ENCODE measurements around the gene HOXA1. TPM values are rescaled to one million over a fixed set of nuclear protein-coding genes. Genes with fewer than 3 reads are reported as not detected.

The HOXA1 gene
- total RNA-seq (2014; rRNA removed; shearing (Covaris generic); ENCODE audit: low replicate concordance): 4.1 and 4.4 TPM in 2 replicates

DNA sequence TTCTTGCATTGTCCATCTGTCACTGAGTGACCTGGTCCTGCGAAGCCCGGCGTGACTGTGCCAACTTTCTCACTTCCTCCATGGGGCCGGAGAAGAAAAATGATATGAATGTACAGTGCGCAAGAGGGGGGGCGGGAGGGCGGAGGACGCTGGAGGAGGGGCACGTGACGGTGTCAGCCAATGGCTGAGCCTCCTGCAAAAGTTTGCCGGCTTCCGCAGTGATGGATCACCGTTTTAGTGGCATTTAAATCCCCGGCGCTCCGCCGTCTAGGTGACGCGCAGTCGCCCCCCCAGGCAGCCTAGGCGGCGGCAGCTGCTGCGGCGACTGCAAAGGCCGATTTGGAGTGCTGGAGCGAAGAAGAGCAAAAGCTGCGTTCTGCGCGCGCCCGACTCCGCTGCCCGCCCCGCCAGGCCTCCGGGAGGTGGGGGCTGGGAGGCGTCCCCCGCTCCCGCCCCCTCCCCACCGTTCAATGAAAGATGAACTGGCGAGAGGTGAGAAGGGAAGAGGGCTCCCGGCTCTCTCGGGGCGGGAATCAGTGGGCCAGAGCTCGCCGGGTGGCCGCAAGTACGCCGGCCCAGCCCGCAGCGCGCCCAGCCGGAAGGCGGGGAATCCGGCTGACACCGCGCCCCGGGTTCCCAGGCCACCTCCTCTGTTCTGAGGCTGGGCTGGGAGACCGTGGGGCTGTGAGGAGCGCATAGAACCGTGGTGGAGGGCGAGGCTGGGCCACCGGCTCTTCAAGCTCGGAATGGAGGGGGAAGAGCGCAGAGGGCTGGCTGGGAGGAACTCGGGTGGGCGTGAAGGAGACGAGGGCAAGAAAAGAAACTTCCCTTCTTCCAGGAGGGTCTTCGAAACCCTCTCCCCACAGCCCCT lies at the start of gene HOXA1:
Gene HOXA1, minus strand, starts transcription at position 104 of the 871 bp plus-strand sequence. Its CDS starts 88 bp downstream, at position 16.
- peaks cover 15% of the 10 kb centered on the region for H3K79me2 ChIP-seq (ENCODE audit: low read length)
- H3K4me1 ChIP-seq (ENCODE audit: low read length): peaks cover 19% of the 10 kb centered on the region
- H3K4me3 ChIP-seq (ENCODE audit: low read length): peak within 1 kb of the TSS; percentile 85
- DNase-seq: peak; percentile 96
- H3K27ac ChIP-seq (ENCODE audit: low read length): peak within 1 kb of the TSS; percentile 69
- no peaks in the 10 kb centered on the region for H3K27me3 ChIP-seq (ENCODE audit: low read length)
- peak within 1 kb of the TSS; percentile 86 for H3K4me2 ChIP-seq (ENCODE audit: low read depth, low read length, poor library complexity, severe bottlenecking)
- no peaks in the 10 kb centered on the region for H3K36me3 ChIP-seq (ENCODE audit: insufficient read depth, low read length)
- H3K9ac ChIP-seq (ENCODE audit: low read length): peak within 1 kb of the TSS; percentile 84
- no peaks in the 10 kb centered on the region for H3K9me3 ChIP-seq (ENCODE audit: low read length)
- no peaks in the 10 kb centered on the region for H3K9me2 ChIP-seq (replicated peaks; ENCODE audit: insufficient read depth, low read length)
- peak within 1 kb of the TSS; percentile 90 for H2AFZ ChIP-seq (ENCODE audit: low read length)
- H4K20me1 ChIP-seq (ENCODE audit: insufficient read depth, low read depth, low read length): no peaks in the 10 kb centered on the region

DNA sequence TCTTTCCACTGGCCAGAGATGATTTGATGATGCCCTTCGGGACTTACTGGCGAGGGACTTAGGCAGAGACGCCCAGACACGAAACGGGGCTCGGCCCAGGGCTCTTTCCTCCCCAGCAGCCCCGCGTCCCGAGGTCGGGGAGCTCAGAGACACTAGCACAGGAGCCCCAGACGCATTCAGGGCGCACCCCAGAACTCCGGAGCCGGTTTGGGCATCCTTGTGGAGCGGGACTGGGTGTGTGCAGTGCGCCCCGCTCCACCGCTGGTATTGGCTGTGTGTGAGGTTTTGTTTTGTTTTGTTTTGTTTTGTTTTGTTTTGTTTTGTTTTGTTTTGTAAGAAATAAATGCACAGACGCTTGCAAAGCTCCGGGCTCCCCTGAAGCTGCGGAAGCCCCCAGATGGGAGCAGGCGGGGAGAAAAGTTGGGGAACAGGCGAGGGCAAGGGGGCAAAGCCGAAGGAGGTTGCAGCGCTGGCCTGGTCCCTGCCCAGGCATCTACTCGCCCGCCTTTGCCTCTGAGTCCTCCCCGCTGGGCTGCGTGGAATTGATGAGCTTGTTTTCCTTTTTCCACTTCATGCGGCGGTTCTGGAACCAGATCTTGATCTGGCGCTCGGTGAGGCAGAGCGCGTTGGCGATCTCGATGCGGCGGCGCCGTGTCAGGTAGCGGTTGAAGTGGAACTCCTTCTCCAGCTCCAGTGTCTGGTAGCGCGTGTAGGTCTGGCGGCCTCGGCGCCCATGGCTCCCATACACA lies 49.5 kb upstream of the HOXA1 start:
- no peak overlapping the region for H3K4me3 ChIP-seq (ENCODE audit: low read length)
- peaks cover 11% of the 10 kb centered on the region; the same call in 1 of the 2 replicates for H3K36me3 ChIP-seq (ENCODE audit: insufficient read depth, low read length)
- no peak overlapping the region for H3K4me2 ChIP-seq (ENCODE audit: low read depth, low read length, poor library complexity, severe bottlenecking)
- H3K27ac ChIP-seq (ENCODE audit: low read length): no peak overlapping the region
- H3K9me3 ChIP-seq (ENCODE audit: low read length): no peaks in the 10 kb centered on the region
- no peaks in the 10 kb centered on the region for H3K27me3 ChIP-seq (ENCODE audit: low read length)
- H3K79me2 ChIP-seq (ENCODE audit: low read length): peaks cover 35% of the 10 kb centered on the region
- no peaks in the 10 kb centered on the region for H3K9me2 ChIP-seq (replicated peaks; ENCODE audit: insufficient read depth, low read length)
- no peaks in the 10 kb centered on the region for H4K20me1 ChIP-seq (ENCODE audit: insufficient read depth, low read depth, low read length)
- no peak for DNase-seq
- peaks cover 16% of the 10 kb centered on the region for H3K4me1 ChIP-seq (ENCODE audit: low read length)
- no peak overlapping the region for H2AFZ ChIP-seq (ENCODE audit: low read length)
- no peak overlapping the region for H3K9ac ChIP-seq (ENCODE audit: low read length)

DNA sequence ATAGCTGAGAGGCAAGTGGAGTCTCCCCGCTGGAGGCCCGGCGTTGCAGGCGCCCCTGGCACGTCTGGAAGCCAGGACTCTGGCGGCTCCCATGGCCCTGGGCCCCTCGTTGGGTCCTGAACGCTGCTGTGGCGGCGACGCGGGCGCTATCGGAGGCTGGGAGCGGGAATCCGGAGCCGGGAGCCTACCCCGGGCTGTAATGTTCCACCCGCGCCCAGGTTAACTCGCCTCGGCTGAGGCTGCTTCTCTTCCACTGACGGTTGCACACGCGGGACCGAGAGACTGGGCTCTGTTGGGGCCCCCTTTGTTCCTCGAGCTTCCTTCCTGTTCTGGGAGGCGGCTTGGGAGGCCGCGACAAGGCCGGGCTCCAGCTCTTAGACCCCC lies 49.0 kb upstream of the HOXA1 start:
- Histone ChIP-seq H2AFZ (ENCODE audit: low read length) (no peak overlapping the region), H3K79me2 (ENCODE audit: low read length) (peaks cover 29% of the 10 kb centered on the region), H3K9me2 (replicated peaks; ENCODE audit: insufficient read depth, low read length) (no peaks in the 10 kb centered on the region), H3K9me3 (ENCODE audit: low read length) (no peaks in the 10 kb centered on the region), H4K20me1 (ENCODE audit: insufficient read depth, low read depth, low read length) (no peaks in the 10 kb centered on the region), H3K36me3 (ENCODE audit: insufficient read depth, low read length) (peaks cover 11% of the 10 kb centered on the region; the same call in 1 of the 2 replicates), H3K27ac (ENCODE audit: low read length) (no peak overlapping the region), H3K4me2 (ENCODE audit: low read depth, low read length, poor library complexity, severe bottlenecking) (no peak overlapping the region), H3K27me3 (ENCODE audit: low read length) (no peaks in the 10 kb centered on the region), H3K4me1 (ENCODE audit: low read length) (peaks cover 16% of the 10 kb centered on the region), H3K4me3 (ENCODE audit: low read length) (no peak overlapping the region), H3K9ac (ENCODE audit: low read length) (no peak overlapping the region)
- DNase-seq: no peak

DNA sequence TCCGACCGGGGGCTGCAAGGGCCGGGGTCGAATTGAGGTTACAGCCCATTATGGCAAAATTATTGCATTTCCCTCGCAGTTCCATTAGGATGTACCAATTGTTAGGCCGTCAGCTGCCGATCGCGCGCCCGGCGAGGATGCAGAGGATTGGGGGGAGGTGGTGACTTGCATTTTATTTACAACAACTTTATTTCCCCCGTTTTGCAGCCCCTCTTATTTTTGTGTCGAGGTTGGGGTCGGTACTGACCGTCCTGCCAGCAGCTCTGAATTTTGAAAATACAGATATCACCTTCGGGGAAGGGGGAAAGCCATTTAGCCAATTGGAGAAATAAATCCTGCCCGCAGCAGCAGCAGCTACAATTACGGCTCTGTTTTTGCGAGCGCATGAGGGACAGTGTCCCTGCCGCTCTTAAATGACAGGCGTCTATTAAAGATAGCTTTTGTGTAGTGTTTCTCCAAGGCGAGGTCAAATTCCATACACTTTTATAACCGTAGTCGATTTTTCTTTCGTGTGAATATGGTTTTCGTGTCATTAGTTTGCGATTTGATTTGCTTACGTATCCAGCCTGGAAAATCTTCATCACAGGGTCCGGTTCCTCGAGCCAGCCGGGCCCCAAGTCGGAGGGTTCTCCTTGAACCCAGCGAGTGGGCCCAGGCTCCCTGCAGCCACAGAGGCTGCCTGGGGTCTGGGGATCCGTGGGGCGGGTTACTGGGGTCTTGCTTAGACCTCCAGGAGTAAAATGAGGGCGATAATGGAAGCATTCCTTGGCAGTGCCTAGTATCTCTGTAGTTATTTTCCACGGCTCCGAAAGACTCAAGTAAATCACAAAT lies 48.4 kb upstream of the HOXA1 start:
- Histone ChIP-seq H3K36me3 (ENCODE audit: insufficient read depth, low read length) (peaks cover 11% of the 10 kb centered on the region; the same call in 1 of the 2 replicates), H3K9ac (ENCODE audit: low read length) (no peak overlapping the region), H3K79me2 (ENCODE audit: low read length) (peaks cover 23% of the 10 kb centered on the region), H3K4me3 (ENCODE audit: low read length) (no peak overlapping the region), H3K27me3 (ENCODE audit: low read length) (no peaks in the 10 kb centered on the region), H3K9me2 (replicated peaks; ENCODE audit: insufficient read depth, low read length) (no peaks in the 10 kb centered on the region), H3K27ac (ENCODE audit: low read length) (no peak overlapping the region), H2AFZ (ENCODE audit: low read length) (no peak overlapping the region), H3K9me3 (ENCODE audit: low read length) (no peaks in the 10 kb centered on the region), H3K4me2 (ENCODE audit: low read depth, low read length, poor library complexity, severe bottlenecking) (no peak overlapping the region), H4K20me1 (ENCODE audit: insufficient read depth, low read depth, low read length) (no peaks in the 10 kb centered on the region), H3K4me1 (ENCODE audit: low read length) (peaks cover 13% of the 10 kb centered on the region)
- DNase-seq: no peak

DNA sequence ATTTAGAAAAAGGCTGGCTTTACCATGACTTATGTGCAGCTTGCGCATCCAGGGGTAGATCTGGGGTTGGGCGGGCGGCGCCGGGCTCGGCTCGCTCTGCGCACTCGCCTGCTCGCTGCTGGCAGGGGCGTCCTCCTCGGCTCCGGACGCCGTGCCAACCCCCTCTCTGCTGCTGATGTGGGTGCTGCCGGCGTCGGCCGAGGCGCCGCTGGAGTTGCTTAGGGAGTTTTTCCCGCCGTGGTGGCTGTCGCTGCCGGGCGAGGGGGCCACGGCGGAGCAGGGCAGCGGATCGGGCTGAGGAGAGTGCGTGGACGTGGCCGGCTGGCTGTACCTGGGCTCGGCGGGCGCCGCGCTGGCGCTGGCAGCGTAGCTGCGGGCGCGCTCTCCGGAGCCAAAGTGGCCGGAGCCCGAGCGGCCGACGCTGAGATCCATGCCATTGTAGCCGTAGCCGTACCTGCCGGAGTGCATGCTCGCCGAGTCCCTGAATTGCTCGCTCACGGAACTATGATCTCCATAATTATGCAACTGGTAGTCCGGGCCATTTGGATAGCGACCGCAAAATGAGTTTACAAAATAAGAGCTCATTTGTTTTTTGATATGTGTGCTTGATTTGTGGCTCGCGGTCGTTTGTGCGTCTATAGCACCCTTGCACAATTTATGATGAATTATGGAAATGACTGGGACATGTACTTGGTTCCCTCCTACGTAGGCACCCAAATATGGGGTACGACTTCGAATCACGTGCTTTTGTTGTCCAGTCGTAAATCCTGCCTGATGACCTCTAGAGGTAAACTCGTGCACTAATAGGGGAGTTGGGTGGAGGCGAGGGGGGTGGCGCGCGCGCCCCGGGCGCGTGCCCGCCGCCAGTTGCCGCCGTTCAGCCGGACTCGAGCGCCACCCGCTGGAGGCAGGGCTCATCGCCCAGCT lies 47.5 kb upstream of the HOXA1 start, which contains the start of gene HOXA5:
Gene HOXA5, minus strand, starts transcription at position 659 of the 927 bp plus-strand sequence. Its CDS starts 74 bp downstream, at position 585.
- no peaks in the 10 kb centered on the region for H3K27me3 ChIP-seq (ENCODE audit: low read length)

DNA sequence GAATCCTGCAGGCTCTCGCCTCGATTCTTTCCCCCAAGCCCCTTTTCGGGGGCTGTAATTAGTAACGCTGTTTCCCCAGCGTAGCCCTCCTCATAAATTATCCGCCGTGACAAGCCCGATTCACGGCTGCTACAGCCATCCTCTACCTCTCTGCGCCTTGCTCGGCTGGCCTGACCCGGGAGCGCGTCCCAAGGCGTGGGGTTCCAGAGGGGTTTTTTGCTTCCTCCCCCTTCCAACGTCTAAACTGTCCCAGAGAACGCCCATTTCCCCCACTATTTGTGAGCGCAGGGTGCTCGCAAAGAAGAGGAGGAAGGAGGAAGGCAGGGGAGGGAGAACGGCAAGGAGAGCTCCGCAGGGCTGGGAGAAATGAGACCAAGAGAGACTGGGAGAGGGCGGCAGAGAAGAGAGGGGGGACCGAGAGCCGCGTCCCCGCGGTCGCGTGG lies 46.8 kb upstream of the HOXA1 start:
- Histone ChIP-seq H3K79me2 (ENCODE audit: low read length) (peaks cover 10% of the 10 kb centered on the region; the same call in 1 of the 2 replicates), H2AFZ (ENCODE audit: low read length) (no peak overlapping the region), H4K20me1 (ENCODE audit: insufficient read depth, low read depth, low read length) (no peaks in the 10 kb centered on the region), H3K9ac (ENCODE audit: low read length) (no peak overlapping the region), H3K4me2 (ENCODE audit: low read depth, low read length, poor library complexity, severe bottlenecking) (no peak overlapping the region), H3K4me1 (ENCODE audit: low read length) (no peaks in the 10 kb centered on the region), H3K27ac (ENCODE audit: low read length) (no peak overlapping the region), H3K4me3 (ENCODE audit: low read length) (no peak overlapping the region), H3K9me3 (ENCODE audit: low read length) (no peaks in the 10 kb centered on the region), H3K27me3 (ENCODE audit: low read length) (no peaks in the 10 kb centered on the region), H3K36me3 (ENCODE audit: insufficient read depth, low read length) (peaks cover 19% of the 10 kb centered on the region; the same call in 1 of the 2 replicates), H3K9me2 (replicated peaks; ENCODE audit: insufficient read depth, low read length) (no peaks in the 10 kb centered on the region)
- no peak for DNase-seq

More for the DNA sequence above, 47.5 kb upstream of the HOXA1 start, which contains the start of gene HOXA5:
- no peak within 1 kb of the TSS for H3K9ac ChIP-seq (ENCODE audit: low read length)
- no peak for DNase-seq
- no peak within 1 kb of the TSS for H3K4me3 ChIP-seq (ENCODE audit: low read length)
- peaks cover 4% of the 10 kb centered on the region for H3K4me1 ChIP-seq (ENCODE audit: low read length)
- H4K20me1 ChIP-seq (ENCODE audit: insufficient read depth, low read depth, low read length): no peaks in the 10 kb centered on the region
- no peak within 1 kb of the TSS for H3K27ac ChIP-seq (ENCODE audit: low read length)
- H3K79me2 ChIP-seq (ENCODE audit: low read length): peaks cover 14% of the 10 kb centered on the region
- H2AFZ ChIP-seq (ENCODE audit: low read length): no peak within 1 kb of the TSS
- no peaks in the 10 kb centered on the region for H3K9me3 ChIP-seq (ENCODE audit: low read length)
- no peak within 1 kb of the TSS for H3K4me2 ChIP-seq (ENCODE audit: low read depth, low read length, poor library complexity, severe bottlenecking)
- H3K9me2 ChIP-seq (replicated peaks; ENCODE audit: insufficient read depth, low read length): no peaks in the 10 kb centered on the region
- H3K36me3 ChIP-seq (ENCODE audit: insufficient read depth, low read length): peaks cover 13% of the 10 kb centered on the region; the same call in 1 of the 2 replicates

Data from Karpas-422 (cell line).